Right forelimb (tissue), 1 donor: ENCODE results near the gene PRPSAP1.
"Not testable (repeated sequence)": the region's sequence is repeated elsewhere in the genome, so short reads cannot be mapped to it uniquely, and the experiment has no call there.

Experiments
- DNase-seq: peaks from one replicate; pipeline ENCODE4 v3.0.0-alpha.2; 2018

PRPSAP1 gene

DNA sequence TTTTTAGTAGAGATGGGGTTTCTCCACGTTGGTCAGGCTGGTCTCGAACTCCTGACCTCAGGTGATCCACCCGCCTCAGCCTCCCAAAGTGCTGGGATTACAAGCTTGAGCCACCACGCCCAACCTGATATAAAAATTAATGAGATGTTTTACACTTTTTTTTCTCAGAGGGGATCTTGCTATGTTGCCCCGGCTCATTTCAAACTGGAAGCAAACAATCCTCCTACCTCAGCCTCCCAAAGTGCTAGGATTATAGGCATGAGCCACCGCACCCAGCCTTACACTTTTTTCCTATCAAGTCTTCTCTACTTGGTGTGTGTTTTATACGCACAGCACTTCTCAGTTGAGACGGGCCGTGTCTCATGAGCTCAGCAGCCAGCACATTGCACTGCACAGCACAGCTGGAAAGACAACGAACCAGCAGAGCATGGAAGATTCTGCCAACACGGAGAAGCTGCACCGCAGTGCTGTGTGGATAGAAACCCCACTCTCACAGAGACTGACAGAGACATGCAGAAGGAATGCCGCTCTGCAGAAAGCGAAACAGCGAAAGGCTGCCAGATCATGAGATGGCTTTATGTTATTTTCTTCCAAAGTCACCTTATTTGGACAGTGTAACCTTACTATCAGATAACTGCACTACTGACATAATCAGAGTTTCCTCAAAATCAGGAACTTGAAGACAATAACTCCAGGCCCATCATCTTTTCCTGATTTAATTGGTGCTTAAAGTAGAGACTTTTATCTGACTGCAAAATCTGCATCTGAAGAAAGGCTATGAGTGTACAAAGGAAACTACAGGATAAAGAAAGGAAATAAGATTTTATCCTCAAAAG, 39.1 kb downstream of the PRPSAP1 start:
- DNase-seq, result no peak

DNA sequence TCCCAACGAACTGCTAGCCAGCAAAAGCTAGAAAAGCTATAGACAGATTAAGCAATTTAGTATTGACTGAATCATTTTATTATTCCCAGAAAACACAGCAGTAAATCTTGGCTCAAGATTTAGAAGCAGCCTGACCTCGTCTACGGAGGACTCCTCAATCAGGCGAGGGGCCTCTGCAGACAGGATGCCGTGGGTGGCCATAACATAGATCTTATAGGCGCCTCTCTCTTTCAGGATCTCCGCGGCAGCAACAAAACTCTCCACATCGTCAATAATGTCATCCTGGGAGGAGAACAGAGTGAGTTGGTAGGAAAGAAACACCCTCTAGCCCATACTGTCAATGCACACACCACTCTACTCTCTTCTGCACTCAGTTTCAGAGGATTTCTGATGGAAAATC, 41.0 kb downstream of the PRPSAP1 start:
- DNase-seq, result no peak

DNA sequence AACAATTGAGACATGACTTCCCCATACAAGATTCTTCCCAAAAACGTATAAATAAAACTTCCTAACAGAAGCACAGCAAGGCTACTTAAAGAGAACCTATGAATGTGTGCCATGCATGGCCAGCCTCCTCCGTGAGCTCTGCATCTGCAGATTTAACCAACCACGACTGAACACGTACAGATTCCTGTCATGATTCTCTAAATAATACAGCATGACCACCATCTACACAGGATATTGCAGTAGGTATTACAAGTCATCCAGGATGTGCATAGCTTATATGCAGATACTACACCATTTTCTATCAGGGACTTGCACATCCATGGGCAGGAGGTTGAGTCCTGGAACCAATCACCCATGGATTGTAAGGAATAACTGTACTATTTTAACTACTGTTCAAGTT, 44.3 kb downstream of the PRPSAP1 start:
- DNase-seq, result no peak

DNA sequence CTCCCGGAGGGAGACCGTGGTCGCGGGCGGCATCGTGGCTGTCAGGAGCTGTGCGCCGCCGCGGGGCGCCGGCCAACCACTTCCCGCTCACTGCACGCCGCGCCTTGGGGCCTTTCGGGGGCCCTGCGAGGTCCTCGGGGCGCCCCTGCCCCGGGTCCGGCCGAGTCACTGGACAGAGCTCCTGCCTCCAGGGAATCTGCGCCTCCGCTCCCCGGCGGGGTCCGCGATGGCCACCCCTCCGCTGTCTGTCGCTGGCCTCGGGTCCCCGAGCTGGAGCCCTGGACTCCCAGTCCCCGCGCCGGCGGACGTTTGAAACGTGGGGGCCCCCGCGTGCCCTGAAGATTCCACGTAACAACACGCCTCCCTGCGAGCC, 45.8 kb downstream of the PRPSAP1 start, which contains the start of gene QRICH2:
QRICH2 (minus strand) TSS at position 311 of the 373 bp plus-strand sequence; CDS start at position 33, 278 bp downstream.
- DNase-seq, result no peak

DNA sequence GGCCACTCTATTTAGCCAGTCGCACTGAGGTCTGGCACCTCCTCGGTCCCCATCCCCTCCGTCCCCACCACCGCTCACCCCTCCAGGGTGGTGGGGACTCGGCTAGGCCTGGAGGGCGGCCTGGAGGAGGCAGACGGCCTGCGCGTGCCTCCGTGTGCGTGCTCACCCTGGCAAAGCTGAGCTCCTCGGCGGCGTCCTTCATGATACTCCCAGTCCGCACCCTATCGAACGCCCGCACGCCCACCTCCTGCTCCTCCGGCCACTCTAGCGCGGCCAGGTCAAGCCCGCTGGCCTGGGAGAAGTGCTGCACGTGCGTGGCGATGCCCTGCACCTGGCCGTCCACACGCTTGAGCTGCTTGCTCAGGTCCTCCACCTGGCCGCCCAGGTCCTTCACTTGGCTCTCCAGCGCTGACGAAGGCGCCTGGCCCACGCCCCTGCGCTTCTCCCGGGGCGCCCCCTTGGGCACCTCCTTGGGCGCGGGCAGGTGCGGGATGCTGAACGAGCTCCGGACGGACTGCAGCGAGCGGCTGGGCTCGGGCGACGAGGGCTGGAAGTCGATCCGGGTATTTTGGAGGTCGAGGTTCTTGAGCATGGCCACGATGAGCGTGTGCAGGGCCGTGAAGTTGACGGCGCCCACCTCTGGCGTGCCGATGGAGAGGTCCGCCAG, 46.3 kb downstream of the PRPSAP1 start:
- DNase-seq, result no peak

DNA sequence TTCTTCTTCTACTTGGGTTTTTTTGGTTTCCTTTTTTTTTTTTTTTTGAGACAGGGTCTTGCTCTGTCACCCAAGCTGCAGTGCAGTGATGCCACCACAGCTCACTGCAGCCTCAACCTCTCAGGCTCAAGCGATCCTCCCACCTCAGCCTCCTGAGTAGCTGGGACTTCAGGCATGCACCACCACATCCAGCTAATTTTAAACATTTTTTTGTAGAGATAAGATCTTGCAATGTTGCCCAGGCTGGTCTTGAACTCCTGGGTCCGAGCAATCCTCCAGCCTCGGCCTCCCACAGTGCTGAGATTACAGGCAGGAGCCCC, 48.6 kb downstream of the PRPSAP1 start:
- DNase-seq, result not testable (repeated sequence)

DNA sequence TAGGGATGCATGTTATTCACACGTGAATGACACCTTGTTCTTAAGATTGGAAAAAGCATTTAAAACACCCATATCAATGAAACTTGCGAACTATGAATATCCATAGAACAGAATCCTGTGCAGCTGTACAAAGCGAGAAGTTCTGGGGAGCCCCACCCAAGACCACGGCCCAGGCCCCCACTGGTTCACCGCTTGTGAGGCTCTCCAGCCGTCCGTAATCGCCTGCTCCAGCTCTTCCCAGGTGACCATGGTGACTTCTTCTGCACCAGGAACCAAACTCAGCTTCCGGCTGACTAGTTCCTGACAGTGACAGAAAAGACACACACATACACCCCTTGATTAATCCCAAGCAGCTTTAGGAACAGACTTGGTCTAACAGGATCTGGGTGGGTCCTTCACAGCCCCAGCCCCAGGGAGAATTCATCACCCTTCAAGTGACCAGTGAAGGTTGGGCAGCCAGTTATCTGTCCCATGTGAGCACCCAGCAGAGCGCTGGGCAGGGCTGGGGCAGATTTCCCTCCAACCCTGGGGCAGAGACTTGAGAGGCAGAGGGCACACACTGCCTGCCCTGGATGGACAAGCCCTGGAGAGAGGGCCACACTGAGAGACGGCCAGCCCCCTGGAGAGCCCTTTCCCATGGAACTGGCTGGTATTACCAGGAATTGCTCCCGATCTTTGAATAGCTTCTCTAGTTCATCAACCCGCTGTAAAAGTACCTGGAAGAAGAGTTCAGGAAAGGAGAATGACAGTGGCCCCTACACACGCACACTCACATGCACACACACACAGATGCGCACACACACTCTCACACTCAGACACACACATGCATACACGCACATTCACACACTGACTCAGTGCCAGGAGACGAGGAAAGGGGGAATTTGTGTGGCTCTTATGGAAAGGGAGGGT, 49.2 kb downstream of the PRPSAP1 start:
- DNase-seq, result no peak

DNA sequence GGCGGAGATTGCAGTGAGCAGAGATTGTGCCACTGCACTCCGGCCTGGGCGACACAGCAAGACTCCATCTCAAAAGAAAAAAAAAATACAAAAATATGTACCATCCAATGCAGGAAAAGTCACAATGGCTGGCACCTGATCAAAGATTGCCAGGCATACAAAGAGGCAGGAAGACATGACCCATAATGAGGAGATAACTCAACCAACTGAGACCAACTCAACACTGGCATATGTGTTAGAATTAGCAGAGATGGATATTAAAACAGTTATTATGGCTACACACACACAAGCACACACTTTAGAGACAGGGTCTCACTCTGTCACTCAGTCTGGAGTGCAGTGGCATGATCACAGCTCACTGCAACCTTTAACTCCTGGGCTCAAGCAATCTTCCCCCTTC, 56.3 kb downstream of the PRPSAP1 start:
- DNase-seq, result no peak

DNA sequence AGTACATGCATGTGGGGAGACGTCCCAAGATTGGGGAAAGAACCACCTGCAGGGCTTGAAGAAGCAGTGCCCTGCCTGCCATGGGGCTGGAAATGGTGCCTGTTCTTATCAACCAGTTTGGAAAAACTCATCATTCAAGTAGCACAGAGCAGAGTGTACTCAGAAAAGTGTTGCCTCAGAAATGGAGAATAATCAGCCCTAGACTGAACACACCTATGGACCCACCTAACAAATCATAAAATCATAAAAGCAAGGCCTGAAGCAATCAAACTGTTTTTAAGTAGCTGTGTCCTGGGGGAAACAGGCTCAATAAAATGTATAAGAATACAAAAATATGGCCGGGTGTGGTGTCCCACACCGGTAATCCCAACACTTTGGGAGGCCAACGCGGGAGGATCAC, 56.8 kb downstream of the PRPSAP1 start:
- no peak for DNase-seq

DNA sequence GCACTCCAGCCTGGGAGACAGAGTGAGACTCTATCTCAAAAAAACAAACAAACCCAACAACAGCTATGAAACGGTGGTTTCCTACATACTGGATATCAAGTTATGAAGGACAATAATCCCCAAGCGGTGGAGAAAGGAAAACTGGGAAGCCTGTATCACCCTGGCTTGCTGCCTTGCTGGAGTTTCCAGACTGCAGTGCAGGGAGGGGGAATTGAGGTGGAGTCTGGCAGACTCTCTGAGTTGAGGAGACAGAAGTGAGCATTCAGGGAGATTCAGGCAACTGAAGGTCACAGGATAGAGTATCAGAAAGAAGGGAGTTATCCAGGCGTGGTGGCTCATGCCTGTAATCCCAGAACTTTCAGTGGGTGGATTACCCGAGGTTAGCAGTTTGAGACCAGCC, 57.5 kb downstream of the PRPSAP1 start:
- DNase-seq, result no peak

DNA sequence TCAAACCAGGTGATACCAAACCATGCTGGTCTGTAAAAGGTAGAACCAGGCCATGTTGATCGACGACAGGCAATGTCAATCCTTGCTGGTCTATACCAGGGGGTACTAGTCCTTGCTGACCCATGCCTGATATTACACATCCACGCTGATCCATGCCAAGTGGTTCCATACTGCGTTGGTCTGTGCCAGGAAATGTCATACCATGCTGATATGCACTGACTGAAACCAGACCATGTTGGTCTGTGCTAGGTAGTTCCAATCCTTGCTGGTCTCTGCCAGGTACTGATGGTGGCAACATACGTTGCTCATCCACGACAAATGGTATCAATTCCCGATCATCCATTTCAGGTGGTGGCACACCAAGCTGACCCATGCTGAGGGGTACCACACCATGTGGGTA, 60.6 kb downstream of the PRPSAP1 start:
- no peak for DNase-seq

DNA sequence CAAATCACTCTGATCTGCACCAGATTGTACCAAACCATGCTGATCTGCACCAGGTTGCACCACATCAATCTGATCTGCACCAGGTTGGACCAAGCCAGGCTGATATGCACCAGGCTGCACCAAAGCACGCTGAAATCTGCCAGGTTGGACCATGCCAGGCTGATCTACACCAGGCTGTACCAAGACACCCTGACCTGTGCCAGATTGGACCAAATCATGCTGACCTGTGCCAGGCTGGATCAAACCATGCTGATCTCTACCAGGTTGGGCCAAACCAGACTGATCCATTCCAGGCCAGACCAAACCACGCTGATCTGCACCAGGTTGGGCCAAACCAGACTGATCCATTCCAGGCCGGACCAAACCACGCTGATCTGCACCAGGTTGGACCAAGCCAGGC, 61.1 kb downstream of the PRPSAP1 start:
- no peak for DNase-seq

DNA sequence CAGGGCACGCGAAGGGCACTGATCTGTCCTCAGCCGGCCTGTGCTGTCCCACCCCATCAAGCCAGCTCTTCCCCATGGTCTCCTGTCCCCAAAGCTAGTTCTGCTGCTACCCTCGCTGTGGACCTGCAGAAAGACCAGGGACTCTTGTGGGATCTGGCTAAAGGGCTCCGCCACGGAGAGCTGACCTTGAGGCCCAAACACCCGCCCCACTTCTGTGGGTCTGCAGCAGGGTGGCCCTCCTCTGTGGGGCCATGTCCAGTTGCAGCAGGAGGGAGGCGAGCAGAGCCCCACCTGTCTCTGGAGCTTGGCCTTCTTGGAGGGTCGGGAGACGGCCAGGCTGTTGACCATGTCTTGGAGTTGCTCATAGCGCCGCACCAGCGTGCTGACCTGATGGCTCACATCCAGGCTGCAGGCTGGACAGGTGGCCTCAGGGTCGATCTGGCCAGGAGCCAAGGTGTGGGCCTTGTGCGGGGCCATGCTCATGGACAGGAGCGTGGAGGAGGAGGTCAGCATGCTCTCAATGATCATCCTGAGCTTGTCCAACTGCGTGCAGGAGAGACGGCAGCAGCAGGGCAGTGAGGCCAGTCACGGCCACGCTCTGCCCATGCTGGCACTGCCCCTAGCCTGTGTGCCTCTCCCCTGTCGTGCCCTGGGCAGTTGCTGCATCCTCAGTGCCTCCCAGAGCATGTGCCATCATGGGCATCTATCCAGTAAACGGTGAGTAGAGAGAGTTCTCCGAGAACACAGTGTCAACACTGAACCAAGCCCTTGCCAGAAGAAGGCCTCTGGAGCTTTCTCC, 71.9 kb downstream of the PRPSAP1 start:
- no peak for DNase-seq

DNA sequence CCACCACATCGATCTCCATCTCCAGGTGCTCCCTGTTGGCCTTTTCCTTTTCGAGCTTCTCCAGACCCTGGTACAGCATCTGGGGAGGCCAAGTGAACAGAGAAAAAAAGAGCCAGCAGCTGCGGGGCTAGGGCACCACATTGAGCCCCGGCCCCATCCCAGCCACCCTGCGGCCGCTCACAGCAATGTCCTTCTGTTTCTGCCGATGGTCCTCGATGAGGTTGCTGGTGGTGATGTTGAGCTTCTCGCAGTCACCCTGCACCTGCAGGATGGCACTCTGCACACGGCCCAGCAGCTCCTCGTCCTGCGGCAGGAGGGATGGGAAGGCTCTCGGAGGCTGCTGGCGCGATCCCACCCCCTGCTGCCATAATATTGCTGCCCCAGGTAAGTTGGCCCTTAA, 73.1 kb downstream of the PRPSAP1 start:
- DNase-seq, result no peak

DNA sequence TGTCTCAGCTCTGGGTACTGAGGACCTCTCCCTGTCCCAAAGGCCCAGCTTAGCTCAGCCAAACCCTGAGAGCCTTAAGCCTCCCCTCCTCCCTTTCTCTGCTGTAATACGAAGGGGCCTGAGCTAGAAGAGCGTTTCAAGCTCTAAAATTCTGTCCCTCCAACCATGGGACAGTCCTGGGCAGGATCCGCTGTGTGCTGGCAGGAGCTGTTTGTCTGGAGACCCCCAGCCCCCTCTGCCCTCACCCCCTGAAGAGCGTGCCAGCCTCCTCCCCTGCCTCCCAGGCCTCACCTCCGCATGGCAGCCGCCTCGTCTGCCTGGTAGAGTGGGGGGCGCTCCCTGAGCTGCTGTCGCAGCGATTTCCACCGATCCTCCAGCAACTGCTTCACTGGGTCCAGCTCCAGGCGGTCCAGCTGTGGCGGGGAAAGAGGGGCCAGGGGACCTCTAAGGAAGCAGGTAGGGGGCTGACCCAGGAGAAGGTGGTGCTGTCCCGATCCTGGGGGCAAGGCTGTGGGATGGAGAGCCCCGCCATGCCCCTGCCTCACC, 73.9 kb downstream of the PRPSAP1 start:
- DNase-seq, result no peak

DNA sequence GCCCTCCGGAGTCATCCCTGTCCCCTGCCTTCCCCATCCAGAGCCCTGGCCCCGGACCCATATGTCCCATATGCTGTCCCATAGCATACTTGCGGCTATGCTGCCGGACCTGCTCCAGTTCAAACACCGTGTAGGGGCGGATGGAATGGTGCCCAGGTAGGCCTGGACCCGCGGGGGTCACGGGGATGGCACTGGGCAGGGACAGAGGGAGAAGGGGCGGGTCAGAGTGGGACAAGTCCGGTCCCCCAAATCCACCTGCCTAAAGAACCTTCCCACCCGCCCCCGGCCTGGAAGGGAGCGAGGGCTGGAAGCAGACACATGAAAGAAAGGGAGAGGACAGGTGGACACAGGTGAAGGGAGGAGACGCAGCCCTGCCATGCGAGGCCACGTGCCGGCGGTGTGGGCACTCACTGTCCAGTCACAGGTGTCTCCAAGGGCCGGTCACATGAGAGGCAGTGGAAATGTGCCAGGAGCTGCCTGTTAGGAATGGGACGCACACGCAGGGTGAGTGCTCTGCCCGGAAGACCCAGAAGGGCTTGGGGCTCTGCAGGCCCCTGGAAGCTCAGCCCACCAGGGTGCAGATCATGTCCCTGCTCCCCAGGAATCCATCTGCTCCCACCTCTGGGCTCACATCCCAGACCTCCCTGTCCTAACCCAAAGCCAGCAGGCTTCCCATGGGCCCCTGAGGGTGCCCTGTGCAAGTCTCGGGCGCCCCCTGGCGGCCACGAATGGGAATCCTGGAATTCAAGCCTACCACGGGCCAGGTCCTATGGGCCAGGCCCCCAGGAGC, 74.6 kb downstream of the PRPSAP1 start:
- DNase-seq, result peak; percentile 91

DNA sequence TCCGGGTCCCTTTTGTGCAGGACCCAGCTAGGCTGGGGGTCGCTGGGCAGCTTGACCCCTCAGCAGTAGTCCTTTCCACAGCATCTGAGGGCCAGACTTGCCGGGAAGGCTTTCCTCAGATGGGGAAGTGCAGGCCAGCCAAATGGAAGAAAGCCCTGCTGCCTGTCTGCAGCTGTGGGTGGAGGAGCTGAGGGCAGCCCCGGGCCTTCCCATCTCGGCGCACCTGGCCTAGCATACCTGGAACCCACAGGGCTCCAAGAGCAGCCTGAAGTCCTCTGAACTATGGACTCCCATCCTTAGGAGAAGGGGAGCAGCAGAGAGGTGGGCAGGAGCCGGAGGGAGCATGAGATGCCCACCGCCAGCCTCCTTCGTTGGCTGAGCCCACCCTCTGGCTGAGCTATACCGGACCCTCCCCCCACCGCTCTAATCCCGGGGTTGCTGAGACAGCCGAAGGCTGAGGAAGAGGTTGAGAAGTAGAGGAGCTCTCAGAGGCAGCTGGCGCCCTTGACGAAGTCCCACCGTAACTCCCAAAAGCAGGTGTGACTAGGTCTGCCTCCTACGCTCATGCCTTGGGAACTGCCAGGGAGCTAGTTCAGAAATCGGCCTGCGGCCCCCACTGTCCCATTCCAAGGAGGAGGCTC, 75.3 kb downstream of the PRPSAP1 start:
- no peak for DNase-seq

DNA sequence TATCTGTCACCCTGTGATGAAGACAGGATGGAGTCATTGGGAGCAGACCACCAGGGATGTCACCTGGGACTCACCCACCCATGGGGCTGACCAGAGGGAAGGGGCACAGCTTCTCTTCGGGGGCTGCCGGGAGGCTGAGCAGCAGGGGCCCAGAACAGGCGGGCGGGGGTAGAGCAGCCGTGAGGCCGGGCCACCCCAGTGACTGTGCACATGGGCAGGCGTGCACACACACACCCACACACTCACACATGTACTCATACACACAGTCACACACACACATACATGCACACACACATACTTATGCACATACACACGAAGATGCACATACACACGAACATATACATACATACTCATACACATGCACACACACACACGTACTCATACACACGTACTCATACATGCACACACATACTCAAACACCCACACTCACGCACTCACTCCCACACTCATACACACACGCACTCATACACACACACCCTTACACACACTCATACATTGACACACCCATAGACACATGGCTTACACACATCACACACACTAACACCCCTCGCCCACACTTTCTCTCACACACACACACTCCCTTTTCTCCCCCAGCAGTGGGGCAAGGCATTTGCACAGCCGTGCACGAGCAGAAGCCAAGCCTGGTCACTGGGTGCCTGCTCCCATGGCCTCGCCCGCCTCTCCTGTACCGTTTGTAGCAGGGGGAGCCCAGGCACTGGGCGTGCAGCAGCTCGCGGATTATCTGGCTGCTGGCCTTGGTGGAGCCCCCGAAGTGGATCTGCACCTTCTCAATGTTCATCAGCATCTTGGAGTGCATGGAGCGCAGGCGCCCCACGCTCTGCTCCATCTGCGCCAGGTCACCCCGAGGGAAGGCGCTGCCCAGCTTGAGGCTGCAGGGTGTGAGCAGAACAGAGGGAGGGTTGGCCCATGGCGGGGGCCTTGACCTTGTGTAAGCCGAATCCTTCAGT, 76.1 kb downstream of the PRPSAP1 start:
- no peak for DNase-seq

DNA sequence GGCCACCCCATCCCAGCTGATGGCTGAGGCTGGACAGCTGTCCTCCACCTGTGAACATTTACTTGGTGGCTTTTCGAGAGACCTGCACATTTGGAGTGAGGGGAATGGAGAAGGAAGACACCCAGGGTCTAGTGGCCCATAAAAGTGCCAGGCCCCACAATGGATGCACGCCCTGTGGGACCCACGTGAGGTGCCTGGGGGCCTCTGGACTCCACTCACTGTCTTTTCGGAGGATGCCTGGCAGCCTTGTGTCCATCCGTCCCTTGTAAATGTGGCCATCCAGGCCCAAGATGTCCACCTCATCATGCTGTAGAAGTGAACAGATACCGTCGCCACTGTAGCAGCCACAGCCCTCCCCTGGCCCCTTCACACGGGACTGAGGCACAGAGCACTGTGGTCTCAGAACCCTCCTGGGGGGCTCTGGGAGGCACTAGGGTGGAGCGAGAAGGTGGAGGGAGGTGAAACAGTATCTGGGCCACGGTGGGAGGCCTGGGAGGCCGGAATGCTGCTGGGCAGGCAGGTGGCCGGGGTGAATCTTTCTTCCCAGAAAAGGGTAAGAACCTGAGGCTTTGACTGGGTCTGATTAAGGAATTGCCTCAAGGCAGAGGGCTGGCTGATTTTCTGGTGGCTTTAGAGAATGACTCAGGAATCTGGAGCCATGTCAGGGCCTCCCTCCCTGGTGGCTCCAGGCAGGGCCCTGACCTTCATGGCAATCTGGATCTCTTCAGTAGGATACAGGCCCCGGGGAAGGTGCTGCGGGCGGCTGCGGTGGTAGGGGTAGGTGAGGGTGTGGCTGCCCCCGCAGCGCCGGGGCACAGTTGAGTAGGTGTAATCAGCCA, 77.0 kb downstream of the PRPSAP1 start:
- DNase-seq, result no peak
